ENCODE data around the gene SLC8B1.
A peak's percentile ranks its signal among the peaks of the same experiment; 100 is the strongest.
"Not testable (repeated sequence)": the region's sequence is repeated elsewhere in the genome, so short reads cannot be mapped to it uniquely, and the experiment has no call there.

Gene SLC8B1

GRCh38 chr12:113359133-113359938, 24.4 kb upstream of the SLC8B1 start:
- H3K4me3 ChIP-seq (ENCODE audit: low read depth, low read length), result peak overlapping the region; percentile 85
- no peak for DNase-seq (ENCODE audit: low read depth)

GRCh38 chr12:113358381-113359132, 23.6 kb upstream of the SLC8B1 start, which contains the start of gene PLBD2:
Gene PLBD2 (plus strand): TSS chr12:113358587. CDS start chr12:113358601, 14 bp downstream.
- H3K4me3 ChIP-seq (ENCODE audit: low read depth, low read length), result peak within 1 kb of the TSS; percentile 85
- peak; percentile 76 for DNase-seq (ENCODE audit: low read depth)

DNA sequence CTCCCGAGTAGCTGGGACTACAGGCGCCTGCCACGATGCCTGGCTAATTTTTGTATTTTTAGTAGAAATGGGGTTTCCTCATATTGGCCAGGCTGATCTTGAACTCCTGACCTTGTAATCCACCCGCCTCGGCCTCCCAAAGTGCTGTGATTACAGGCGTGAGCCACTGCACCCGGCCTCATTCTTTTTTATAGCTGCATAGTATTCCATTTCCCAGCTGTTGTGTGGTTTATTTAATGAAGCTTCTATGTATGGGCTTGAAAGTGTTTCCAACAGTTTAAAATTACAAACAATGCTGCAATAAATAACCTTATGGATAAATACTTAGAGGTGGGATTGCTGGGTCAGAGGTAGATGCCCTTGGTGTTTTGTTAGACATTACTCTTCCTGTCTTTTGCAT, 19.3 kb upstream of the SLC8B1 start:
- not testable (repeated sequence) for H3K4me3 ChIP-seq (ENCODE audit: low read depth, low read length); DNase-seq (ENCODE audit: low read depth)

DNA sequence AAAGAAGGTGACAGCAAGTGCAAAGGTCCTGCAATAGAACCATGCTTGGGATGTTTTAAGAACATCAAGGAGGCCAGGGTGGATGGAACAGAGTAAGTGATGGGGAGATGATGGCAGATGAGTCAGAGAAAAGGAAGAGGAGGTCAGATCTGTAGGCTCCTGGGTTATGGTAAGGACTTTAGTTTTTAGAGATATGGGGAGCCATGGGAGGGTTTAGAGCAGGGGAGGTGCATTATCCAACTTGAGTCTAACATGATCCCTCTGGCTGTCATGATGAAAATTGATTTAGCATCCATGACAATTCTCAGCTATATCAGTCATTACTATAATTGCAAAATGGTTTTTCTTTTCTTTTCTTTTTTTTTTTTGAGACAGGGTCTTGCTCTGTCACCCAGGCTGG, 16.2 kb upstream of the SLC8B1 start:
- H3K4me3 ChIP-seq (ENCODE audit: low read depth, low read length), result no peak overlapping the region
- no peak for DNase-seq (ENCODE audit: low read depth)

DNA sequence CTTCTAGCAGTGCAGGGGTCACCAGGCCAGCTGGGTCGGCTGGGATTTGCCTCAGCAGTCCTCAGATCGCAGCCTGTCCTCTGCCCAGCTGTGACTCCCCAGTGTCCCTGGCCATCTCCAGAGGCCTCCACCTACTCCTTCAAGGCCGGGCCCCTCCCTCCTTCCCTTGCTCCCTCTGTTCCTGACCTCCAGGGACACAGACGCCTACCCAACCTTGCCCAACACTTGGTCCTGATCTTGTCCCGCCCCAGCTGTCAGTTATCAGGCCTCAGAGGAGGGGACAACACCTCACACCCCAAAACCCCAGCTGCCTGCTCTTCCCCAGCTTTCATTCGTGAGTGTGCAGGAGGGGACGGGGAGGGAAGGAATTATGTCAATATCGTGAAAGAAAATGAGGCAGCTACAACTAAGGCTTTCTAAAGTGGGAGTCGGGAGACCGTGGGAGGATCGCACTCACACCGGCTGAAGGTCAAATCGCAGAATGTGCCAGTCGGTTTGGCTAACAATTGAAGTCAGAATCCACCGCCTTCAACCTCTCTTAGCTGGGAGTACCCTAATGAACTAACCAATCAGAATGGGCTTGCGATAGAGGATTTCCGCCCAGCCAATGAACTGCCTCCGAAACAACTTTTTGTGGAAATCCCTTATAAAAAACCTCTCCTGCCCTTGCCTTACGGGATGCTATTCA, 14.1 kb upstream of the SLC8B1 start:
- DNase-seq (ENCODE audit: low read depth), result no peak
- H3K4me3 ChIP-seq (ENCODE audit: low read depth, low read length), result no peak overlapping the region

DNA sequence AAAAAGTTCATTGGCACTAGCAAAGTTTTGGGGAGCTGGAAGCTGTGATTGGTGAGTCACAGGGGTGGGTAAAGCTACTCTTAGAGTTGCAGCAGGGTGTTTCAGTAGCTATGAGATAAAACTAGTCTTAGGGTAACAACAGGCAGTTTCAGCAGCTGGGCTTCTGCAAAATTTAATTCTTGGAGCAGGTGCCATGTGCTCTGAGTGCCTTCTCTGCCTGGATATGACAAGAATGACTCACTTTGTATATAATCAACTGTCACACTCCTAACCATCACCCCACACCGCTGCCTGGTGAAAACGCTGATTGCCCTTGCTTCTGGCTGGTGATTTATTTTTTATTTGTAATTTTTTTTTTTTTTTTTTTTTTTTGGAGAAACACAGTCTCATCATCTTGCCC, 13.0 kb upstream of the SLC8B1 start:
- H3K4me3 ChIP-seq (ENCODE audit: low read depth, low read length), result no peak overlapping the region
- no peak for DNase-seq (ENCODE audit: low read depth)

GRCh38 chr12:113347107-113347506, 12.2 kb upstream of the SLC8B1 start:
- H3K4me3 ChIP-seq (ENCODE audit: low read depth, low read length), result no peak overlapping the region
- DNase-seq (ENCODE audit: low read depth), result no peak

DNA sequence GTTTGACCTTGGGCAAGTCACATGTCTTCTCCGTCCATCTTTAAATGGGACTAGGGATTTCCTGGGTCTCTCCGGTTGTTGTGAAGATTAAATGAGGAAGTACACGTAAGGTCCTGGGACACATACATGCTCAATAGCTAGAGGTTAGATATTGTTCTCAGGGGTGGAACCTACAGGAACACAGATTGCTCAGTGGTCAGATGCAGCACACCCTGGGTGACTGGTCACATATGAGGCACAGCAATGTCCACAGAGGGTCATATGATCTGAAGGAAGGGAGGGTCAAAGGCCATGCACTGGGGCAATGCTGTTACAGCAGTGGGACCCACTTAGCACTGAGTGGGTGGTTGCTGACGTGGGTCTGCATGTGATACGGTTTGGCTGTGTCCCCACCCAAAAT, 11.4 kb upstream of the SLC8B1 start:
- no peak overlapping the region for H3K4me3 ChIP-seq (ENCODE audit: low read depth, low read length)
- DNase-seq (ENCODE audit: low read depth), result no peak

DNA sequence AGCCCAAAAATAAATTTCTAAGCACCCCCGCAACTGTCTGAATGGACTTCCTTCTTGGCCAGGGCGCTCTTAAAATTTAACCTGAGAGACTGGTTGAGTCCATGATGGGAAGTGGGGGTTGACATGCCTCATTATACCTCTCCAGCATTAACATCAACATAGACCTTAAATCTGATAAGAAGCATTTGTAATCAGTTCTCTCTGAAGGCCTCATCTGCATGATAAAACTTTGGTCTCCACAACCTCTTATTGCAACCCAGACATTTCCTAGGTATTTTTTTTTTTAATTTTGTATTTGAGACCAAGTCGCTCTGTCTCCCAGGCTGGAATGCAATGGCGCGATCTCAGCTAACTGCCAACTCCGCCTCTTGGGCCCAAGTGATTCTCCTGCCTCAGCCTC, 10.4 kb upstream of the SLC8B1 start:
- DNase-seq (ENCODE audit: low read depth), result no peak
- no peak overlapping the region for H3K4me3 ChIP-seq (ENCODE audit: low read depth, low read length)

DNA sequence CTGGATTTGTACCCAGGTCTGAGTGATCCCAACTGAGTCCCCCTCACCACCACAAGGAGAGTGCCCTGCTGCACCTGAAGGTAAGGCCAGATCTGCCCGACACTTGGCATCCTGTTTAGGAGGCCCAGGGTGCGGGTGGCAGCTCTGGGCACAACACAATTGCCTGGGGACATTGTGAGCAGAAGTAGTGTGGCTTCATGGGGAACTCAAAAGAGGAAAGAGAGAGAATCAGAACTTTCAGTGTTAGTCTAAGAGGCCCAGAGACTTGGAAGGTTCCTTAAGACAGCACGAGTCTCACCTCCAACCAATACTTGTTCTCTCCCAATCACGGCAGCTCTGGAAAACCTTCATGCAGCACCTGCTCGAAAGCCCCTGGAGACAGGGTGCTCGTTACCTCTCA, 6.6 kb upstream of the SLC8B1 start:
- DNase-seq (ENCODE audit: low read depth), result no peak
- H3K4me3 ChIP-seq (ENCODE audit: low read depth, low read length), result no peak overlapping the region

DNA sequence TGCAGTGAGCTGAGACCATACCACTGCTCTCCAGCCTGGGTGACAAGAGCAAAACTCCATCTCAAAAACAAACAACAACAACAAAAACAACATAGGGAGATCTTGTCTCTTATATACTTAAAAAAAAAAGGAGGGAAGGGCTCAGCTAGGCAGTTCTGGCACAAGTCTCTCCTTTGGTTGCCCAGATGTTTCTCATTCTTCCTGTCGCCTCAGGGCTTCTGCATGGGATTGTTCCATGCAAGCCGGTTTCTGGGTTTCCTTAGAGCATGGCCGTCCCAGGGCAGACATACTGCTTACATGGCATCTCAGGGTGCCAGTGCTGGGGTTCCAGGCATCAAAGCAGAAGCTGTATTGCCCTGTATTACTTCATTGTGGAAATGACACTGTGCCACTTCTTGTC, 5.2 kb upstream of the SLC8B1 start:
- H3K4me3 ChIP-seq (ENCODE audit: low read depth, low read length), result no peak overlapping the region
- no peak for DNase-seq (ENCODE audit: low read depth)

GRCh38 chr12:113339540-113339939, 4.6 kb upstream of the SLC8B1 start:
- H3K4me3 ChIP-seq (ENCODE audit: low read depth, low read length), result no peak overlapping the region
- DNase-seq (ENCODE audit: low read depth), result no peak

- DNase-seq (ENCODE audit: low read depth), result no peak
- peak overlapping the region; percentile 67 for H3K4me3 ChIP-seq (ENCODE audit: low read depth, low read length)
These were observed 778 bp downstream of the SLC8B1 start for GRCh38 chr12:113333877-113334785.

- no peak for DNase-seq (ENCODE audit: low read depth)
- H3K4me3 ChIP-seq (ENCODE audit: low read depth, low read length), result no peak overlapping the region
These were observed 1.5 kb downstream of the SLC8B1 start for GRCh38 chr12:113333418-113333750.

DNA sequence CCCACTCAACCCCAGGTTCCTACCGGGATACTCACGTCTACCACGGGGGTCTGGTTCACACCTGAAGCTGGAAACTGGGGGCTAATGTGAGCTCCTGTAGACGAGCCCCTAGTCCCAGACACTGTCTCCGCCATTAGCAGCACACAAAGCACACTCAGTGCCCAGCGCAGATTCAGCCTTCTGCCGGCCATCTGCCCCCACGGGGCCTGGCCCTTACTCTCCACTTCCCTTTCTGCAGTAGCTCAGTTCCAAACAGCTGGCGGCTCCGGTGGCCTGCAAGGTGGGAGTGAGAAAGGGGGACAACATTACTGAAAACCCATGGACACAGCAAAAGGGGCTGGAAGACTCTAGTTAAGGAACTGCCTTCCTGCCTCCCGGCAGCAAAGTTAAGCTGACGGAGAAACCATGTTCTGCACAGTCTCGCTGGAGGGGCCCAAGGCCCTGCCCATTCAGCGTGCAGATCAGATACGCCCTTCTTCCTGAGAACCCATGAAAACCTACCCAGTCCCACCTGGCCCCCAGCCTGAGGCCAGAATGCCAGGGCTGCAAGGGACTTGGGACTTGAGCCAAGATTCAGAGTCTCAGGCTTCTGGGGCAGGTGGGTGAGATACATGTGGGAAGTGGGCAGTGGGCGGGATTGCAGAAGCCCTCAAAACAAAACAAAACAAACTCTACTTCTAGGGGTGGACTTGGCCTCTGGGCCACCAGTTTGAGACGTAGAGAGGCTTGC, 2.1 kb downstream of the SLC8B1 start:
- H3K4me3 ChIP-seq (ENCODE audit: low read depth, low read length), result no peak overlapping the region
- DNase-seq (ENCODE audit: low read depth), result no peak

GRCh38 chr12:113330505-113330904, 4.4 kb downstream of the SLC8B1 start:
- no peak for DNase-seq (ENCODE audit: low read depth)
- H3K4me3 ChIP-seq (ENCODE audit: low read depth, low read length), result no peak overlapping the region

- no peak for DNase-seq (ENCODE audit: low read depth)
- H3K4me3 ChIP-seq (ENCODE audit: low read depth, low read length), result no peak overlapping the region
These were observed 5.0 kb downstream of the SLC8B1 start for GRCh38 chr12:113329791-113330417.

- no peak for DNase-seq (ENCODE audit: low read depth)
- no peak overlapping the region for H3K4me3 ChIP-seq (ENCODE audit: low read depth, low read length)
These were observed 5.7 kb downstream of the SLC8B1 start for GRCh38 chr12:113329022-113329790.

Data from skeletal muscle cell (primary cell).